HEK293 (cell line): Measurements from ENCODE around the gene ZNF668.

ENCODE experiments used
- CTCF ChIA-PET: fragments of 350-600 bp; formaldehyde crosslinking; extraction: SDS; loops from one replicate; lab custom pipeline; 2021; ENCODE audit warnings: antibody characterized with exemption; lab: Yijun Ruan, JAX
- POLR2A ChIA-PET: fragments of 300-600 bp; formaldehyde crosslinking; extraction: SDS; loops from one replicate; lab custom pipeline; 2020; ENCODE audit warnings: antibody characterized with exemption, inconsistent platforms; lab: Yijun Ruan, JAX
- H3K27ac ChIP-seq: fragments of 200-500 bp; sonication (Bioruptor generic); 2 replicates; pipeline ENCODE4 v1.5.1; 2014; ENCODE audit warnings: low read depth, low read length, control low read depth, inconsistent platforms; ENCODE audit errors: extremely low read depth
- H3K36me3 ChIP-seq, 2 experiments: fragments of 200-500 bp in 1 of 2; sonication (Bioruptor generic) in 1 of 2; 1 replicate in 1 of 2; 2 replicates in 1 of 2; pipeline ENCODE4 v1.5.1; 2014 to 2017; ENCODE audit warnings: inconsistent platforms in 2 of 2, low read length in 2 of 2; ENCODE audit not compliant: control insufficient read depth in 2 of 2, insufficient read depth in 1 of 2
- H3K4me1 ChIP-seq: fragments of 200-500 bp; sonication (Bioruptor generic); 2 replicates; pipeline ENCODE4 v1.5.1; 2014; ENCODE audit warnings: mild to moderate bottlenecking, low read length, inconsistent platforms; ENCODE audit not compliant: control insufficient read depth, insufficient read depth
- H3K4me3 ChIP-seq: 2 replicates; pipeline ENCODE4 v1.5.1; 2011; ENCODE audit warnings: low read depth, mild to moderate bottlenecking, control low read depth, low read length, moderate library complexity
- H3K9me3 ChIP-seq: fragments of 200-500 bp; sonication (Bioruptor generic); 2 replicates; pipeline ENCODE4 v1.5.1; 2014; ENCODE audit warnings: low read depth, low read length, inconsistent platforms; ENCODE audit not compliant: control insufficient read depth, insufficient read depth
- GLI4 ChIP-seq: fragments of 450-650 bp; formaldehyde crosslinking; IDR thresholded peaks from 2 replicates; pipeline ENCODE4 v1.5.1; 2016; ENCODE audit warnings: missing biosample characterization, missing genetic modification characterization
- KLF10 ChIP-seq: fragments of 450-650 bp; IDR thresholded peaks from 2 replicates; pipeline ENCODE4 v1.5.1; 2018; ENCODE audit warnings: missing biosample characterization, mild to moderate bottlenecking, missing genetic modification characterization
- PRDM10 ChIP-seq: fragments of 450-650 bp; formaldehyde crosslinking; IDR thresholded peaks from 2 replicates; pipeline ENCODE4 v1.5.1; 2016; ENCODE audit warnings: missing biosample characterization, missing genetic modification characterization
- ZNF184 ChIP-seq: fragments of 450-650 bp; IDR thresholded peaks from 2 replicates; pipeline ENCODE4 v1.5.1; 2018; ENCODE audit warnings: missing biosample characterization, mild to moderate bottlenecking, missing genetic modification characterization
- ZNF280C ChIP-seq: fragments of 450-650 bp; formaldehyde crosslinking; IDR thresholded peaks from 2 replicates; pipeline ENCODE4 v1.5.1; 2016; ENCODE audit warnings: missing biosample characterization, missing genetic modification characterization
- ZNF292 ChIP-seq: fragments of 450-650 bp; formaldehyde crosslinking; IDR thresholded peaks from 2 replicates; pipeline ENCODE4 v1.5.1; 2016; ENCODE audit warnings: low read depth, missing biosample characterization, missing genetic modification characterization, borderline replicate concordance
- ZNF335 ChIP-seq: fragments of 450-650 bp; formaldehyde crosslinking; conservative IDR thresholded peaks from 2 replicates; pipeline ENCODE4 v1.5.1; 2016; ENCODE audit warnings: missing biosample characterization, missing genetic modification characterization
- ZNF354C ChIP-seq: fragments of 450-650 bp; formaldehyde crosslinking; IDR thresholded peaks from 2 replicates; pipeline ENCODE4 v1.5.1; 2016; ENCODE audit warnings: missing biosample characterization, missing genetic modification characterization, low read depth, borderline replicate concordance
- ZNF391 ChIP-seq: fragments of 450-650 bp; formaldehyde crosslinking; IDR thresholded peaks from 2 replicates; pipeline ENCODE4 v1.5.1; 2016; ENCODE audit warnings: low read depth, missing biosample characterization, missing genetic modification characterization, borderline replicate concordance
- ZNF423 ChIP-seq: fragments of 450-650 bp; formaldehyde crosslinking; IDR thresholded peaks from 2 replicates; pipeline ENCODE4 v1.5.1; 2016; ENCODE audit warnings: missing biosample characterization, missing genetic modification characterization
- ZNF514 ChIP-seq: fragments of 450-650 bp; formaldehyde crosslinking; IDR thresholded peaks from 2 replicates; pipeline ENCODE4 v1.5.1; 2016; ENCODE audit warnings: missing biosample characterization, missing genetic modification characterization
- ZNF530 ChIP-seq: fragments of 450-650 bp; formaldehyde crosslinking; IDR thresholded peaks from 2 replicates; pipeline ENCODE4 v1.5.1; 2016; ENCODE audit warnings: low read depth, missing biosample characterization, missing genetic modification characterization
- ZNF571 ChIP-seq: fragments of 450-650 bp; formaldehyde crosslinking; IDR thresholded peaks from 2 replicates; pipeline ENCODE4 v1.5.0; 2017; ENCODE audit warnings: missing biosample characterization, missing genetic modification characterization
- ZNF580 ChIP-seq: fragments of 450-650 bp; formaldehyde crosslinking; IDR thresholded peaks from 2 replicates; pipeline ENCODE4 v1.5.1; 2016; ENCODE audit warnings: missing biosample characterization, missing genetic modification characterization
- ZNF658 ChIP-seq: fragments of 450-650 bp; formaldehyde crosslinking; IDR thresholded peaks from 2 replicates; pipeline ENCODE4; 2016; ENCODE audit warnings: missing biosample characterization, missing genetic modification characterization
- ZXDB ChIP-seq: fragments of 450-650 bp; formaldehyde crosslinking; IDR thresholded peaks from 2 replicates; pipeline ENCODE4 v1.5.1; 2016; ENCODE audit warnings: missing biosample characterization, missing genetic modification characterization
- TF ChIP-seq, protein P1 (sequence below): fragments of 450-650 bp; formaldehyde crosslinking; IDR thresholded peaks from 2 replicates; pipeline ENCODE4 v1.5.1; 2016; ENCODE audit warnings: missing biosample characterization, missing genetic modification characterization
- TF ChIP-seq, protein P2 (sequence below): fragments of 450-650 bp; formaldehyde crosslinking; IDR thresholded peaks from 2 replicates; pipeline ENCODE4; 2016; ENCODE audit warnings: missing biosample characterization, missing genetic modification characterization
- TF ChIP-seq, protein P3 (sequence below): fragments of 450-650 bp; formaldehyde crosslinking; IDR thresholded peaks from 2 replicates; pipeline ENCODE4 v1.5.1; 2016; ENCODE audit warnings: missing biosample characterization, missing genetic modification characterization, borderline replicate concordance

The ZNF668 gene

DNA sequence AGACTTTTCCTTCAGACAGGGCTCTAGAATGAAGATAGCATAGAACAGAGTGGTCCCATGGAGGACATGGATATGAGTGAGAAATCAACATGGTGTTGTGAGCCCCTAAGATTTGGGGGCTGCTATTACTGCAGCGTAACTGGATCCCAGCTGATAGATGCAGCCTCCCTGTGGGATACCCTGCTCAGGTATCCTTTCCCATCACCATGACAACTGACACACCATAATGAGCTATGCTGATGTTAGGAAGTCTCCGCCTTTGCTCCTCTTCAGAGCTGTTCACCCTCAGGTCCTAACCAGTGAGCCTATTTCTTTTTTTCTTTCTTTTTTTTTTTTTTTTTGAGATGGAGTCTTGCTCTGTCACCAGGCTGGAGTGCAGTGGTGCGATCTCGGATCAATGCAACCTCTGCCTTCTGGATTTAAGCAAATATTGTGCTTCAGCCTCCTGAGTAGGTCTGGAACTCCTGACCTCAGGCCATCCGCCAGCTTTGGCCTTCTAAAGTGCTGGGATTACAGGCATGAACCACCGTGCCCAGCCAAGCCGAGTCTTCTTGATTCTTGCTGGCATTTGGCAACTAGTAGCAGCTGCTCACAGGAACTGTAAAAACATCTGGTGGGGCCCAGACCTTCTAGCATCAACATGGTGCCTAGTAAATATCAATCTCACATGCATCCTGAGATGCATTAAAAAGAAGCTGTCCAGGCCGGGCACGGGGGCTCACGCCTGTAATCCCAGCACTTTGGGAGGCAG, 23.6 kb downstream of the ZNF668 start:
- ChIA-PET CTCF (interaction anchor here (0.5 to 0.9 kb wide), 6 partner anchors 21 to 680 kb away, joined by 3 to 4 read pairs (median 3); no protein-coding TSS in a partner anchor), POLR2A (no interaction called here)
- H3K4me1 ChIP-seq, result no peaks in the 10 kb centered on the region
- H3K36me3 ChIP-seq, result no peaks in the 10 kb centered on the region
- H3K27ac ChIP-seq, result no peak overlapping the region
- no peaks in the 10 kb centered on the region for H3K9me3 ChIP-seq
- no peak for TF ChIP-seq ZNF354C (tag by site-specific recombination)
- no peak for TF ChIP-seq ZNF280C (tag by site-specific recombination)
- no peak for TF ChIP-seq KLF10 (tag by site-specific recombination)
- no peak for TF ChIP-seq ZNF184
- no peak for TF ChIP-seq ZNF514
- no peak for TF ChIP-seq GLI4 (tag by site-specific recombination)
- TF ChIP-seq, protein P1, sequence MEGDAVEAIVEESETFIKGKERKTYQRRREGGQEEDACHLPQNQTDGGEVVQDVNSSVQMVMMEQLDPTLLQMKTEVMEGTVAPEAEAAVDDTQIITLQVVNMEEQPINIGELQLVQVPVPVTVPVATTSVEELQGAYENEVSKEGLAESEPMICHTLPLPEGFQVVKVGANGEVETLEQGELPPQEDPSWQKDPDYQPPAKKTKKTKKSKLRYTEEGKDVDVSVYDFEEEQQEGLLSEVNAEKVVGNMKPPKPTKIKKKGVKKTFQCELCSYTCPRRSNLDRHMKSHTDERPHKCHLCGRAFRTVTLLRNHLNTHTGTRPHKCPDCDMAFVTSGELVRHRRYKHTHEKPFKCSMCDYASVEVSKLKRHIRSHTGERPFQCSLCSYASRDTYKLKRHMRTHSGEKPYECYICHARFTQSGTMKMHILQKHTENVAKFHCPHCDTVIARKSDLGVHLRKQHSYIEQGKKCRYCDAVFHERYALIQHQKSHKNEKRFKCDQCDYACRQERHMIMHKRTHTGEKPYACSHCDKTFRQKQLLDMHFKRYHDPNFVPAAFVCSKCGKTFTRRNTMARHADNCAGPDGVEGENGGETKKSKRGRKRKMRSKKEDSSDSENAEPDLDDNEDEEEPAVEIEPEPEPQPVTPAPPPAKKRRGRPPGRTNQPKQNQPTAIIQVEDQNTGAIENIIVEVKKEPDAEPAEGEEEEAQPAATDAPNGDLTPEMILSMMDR, result no peak
- TF ChIP-seq, protein P2, sequence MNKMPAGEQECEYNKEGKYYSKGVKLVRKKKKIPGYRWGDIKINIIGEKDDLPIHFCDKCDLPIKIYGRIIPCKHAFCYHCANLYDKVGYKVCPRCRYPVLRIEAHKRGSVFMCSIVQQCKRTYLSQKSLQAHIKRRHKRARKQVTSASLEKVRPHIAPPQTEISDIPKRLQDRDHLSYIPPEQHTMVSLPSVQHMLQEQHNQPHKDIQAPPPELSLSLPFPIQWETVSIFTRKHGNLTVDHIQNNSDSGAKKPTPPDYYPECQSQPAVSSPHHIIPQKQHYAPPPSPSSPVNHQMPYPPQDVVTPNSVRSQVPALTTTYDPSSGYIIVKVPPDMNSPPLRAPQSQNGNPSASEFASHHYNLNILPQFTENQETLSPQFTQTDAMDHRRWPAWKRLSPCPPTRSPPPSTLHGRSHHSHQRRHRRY (tag by site-specific recombination), result no peak
- no peak for TF ChIP-seq ZNF658 (tag by site-specific recombination)
- no peak for TF ChIP-seq ZNF423
- no peak for TF ChIP-seq ZNF571 (tag by site-specific recombination)
- TF ChIP-seq ZNF530 (tag by site-specific recombination), result no peak
- TF ChIP-seq ZNF580, result no peak
- TF ChIP-seq ZXDB (tag by site-specific recombination), result no peak
- TF ChIP-seq ZNF335, result no peak
- TF ChIP-seq ZNF292 (tag by site-specific recombination), result no peak
- TF ChIP-seq, protein P3, sequence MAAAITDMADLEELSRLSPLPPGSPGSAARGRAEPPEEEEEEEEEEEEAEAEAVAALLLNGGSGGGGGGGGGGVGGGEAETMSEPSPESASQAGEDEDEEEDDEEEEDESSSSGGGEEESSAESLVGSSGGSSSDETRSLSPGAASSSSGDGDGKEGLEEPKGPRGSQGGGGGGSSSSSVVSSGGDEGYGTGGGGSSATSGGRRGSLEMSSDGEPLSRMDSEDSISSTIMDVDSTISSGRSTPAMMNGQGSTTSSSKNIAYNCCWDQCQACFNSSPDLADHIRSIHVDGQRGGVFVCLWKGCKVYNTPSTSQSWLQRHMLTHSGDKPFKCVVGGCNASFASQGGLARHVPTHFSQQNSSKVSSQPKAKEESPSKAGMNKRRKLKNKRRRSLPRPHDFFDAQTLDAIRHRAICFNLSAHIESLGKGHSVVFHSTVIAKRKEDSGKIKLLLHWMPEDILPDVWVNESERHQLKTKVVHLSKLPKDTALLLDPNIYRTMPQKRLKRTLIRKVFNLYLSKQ (tag by site-specific recombination), result no peak
- TF ChIP-seq PRDM10 (tag by site-specific recombination), result no peak
- no peak for TF ChIP-seq ZNF391 (tag by site-specific recombination)
- H3K4me3 ChIP-seq, result no peak overlapping the region
